Astrocyte of the cerebellum (primary cell): ENCODE results near the gene B4GALNT2.
"Not testable (repeated sequence)": the region's sequence is repeated elsewhere in the genome, so short reads cannot be mapped to it uniquely, and the experiment has no call there.

ENCODE experiments used
- DNase-seq: peaks from one replicate; pipeline ENCODE4 v3.0.0-alpha.2; 2011; ENCODE audit warnings: low read depth
- H3K4me3 ChIP-seq: 2 replicates; pipeline ENCODE4 v1.5.1; 2011; ENCODE audit warnings: mild to moderate bottlenecking, low read depth, low read length, moderate library complexity
- CTCF ChIP-seq: IDR thresholded peaks from 2 replicates; pipeline ENCODE4 v1.5.1; 2012; ENCODE audit warnings: low read length, low read depth, moderate library complexity, mild to moderate bottlenecking; ENCODE audit errors: missing control alignments
- in situ Hi-C: cut with HindIII; loops from 2 replicates; pipeline ENCODE4 v1.10.0; 2017; ENCODE audit warnings: low sequenced_read_pairs

The B4GALNT2 gene

GRCh38 chr17:49093131-49093530 lies 39.4 kb upstream of the B4GALNT2 start:
- no peak for TF ChIP-seq CTCF
- in situ Hi-C loops: no loop called here
- no peak for DNase-seq

GRCh38 chr17:49100601-49101000 lies 32.0 kb upstream of the B4GALNT2 start:
- in situ Hi-C loops: no loop called here
- TF ChIP-seq CTCF: no peak
- H3K4me3 ChIP-seq: no peak overlapping the region
- no peak for DNase-seq

More at GRCh38 chr17:49093131-49093530, 39.4 kb upstream of the B4GALNT2 start:
- H3K4me3 ChIP-seq: no peak overlapping the region

GRCh38 chr17:49101054-49101534 lies 31.5 kb upstream of the B4GALNT2 start:
- no peak for TF ChIP-seq CTCF
- in situ Hi-C loops: no loop called here
- peak; percentile 40 for DNase-seq
- H3K4me3 ChIP-seq: no peak overlapping the region

- in situ Hi-C loops, DNase-seq, H3K4me3 ChIP-seq: not testable (repeated sequence)
These were observed 29.2 kb upstream of the B4GALNT2 start for GRCh38 chr17:49103360-49103759.

DNA sequence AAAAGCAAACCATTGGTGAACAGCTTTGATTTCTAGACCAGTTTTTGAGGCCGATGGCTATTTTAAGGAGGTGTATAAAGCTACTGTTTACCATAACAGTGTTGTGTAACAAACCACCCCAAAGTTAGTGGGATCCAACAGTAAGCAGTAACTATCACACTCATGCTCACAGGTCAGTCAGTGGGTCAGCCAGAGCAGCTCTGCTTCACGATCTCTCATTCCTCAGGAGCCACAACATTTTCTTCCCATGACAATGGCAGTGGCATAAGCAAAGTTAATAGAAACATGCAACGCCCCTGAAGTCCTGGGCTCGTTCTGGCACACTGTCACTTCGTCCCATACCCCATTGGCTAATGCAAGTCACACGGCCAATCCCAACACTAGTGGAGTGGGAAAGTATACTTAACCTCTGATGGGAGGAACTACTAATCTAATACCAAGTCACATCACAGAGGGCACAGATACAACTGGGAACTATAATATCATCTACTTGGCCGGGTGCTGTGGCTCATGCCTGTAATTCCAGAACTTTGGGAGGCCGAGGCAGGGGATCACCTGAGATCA lies 28.0 kb upstream of the B4GALNT2 start:
- H3K4me3 ChIP-seq: no peak overlapping the region
- DNase-seq: no peak
- TF ChIP-seq CTCF: no peak
- in situ Hi-C loops: no loop called here

DNA sequence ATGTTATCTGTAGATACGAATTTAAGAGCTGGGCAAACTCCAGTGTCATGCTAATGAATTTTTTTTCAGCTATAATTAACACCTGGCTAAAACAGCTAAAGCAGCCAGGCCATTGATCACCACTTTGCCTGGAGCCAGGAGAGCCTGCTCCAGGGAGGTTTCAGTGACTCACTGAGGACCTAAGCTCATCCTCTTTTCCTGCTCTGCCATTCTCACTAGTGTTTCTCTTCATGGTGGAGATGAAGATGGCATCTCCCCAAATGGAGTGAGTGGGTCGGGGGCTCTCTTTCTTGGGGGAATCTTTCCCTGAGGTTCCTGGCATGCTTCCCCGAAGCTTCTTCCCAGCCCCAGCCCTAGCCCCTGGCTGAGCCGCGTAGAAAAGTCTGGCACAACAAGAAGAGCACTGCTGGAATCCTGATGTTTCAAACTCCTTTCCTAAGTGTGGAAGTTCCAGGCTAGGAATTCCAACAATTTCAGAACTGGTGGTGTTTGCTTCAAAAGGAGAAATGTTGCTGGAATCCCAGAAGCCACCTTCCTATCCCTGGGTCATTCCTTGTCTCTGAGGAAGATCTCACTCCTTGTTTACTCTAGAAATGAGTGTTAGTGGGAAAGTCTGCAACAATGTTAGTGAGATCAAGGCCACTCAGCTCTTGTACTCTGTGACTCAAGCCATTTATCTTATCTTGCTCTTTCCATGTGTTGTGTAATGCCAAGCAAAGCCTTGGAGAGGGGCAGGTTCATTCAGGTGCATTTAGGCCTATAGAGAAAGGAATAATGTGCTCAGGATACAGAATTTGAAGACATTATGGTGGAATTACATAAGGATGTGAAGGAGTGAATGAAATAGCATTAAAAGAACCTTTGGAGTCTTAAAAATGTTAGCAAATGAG lies 26.0 kb upstream of the B4GALNT2 start:
- TF ChIP-seq CTCF: no peak
- H3K4me3 ChIP-seq: no peak overlapping the region
- no peak for DNase-seq
- in situ Hi-C loops: no loop called here

DNA sequence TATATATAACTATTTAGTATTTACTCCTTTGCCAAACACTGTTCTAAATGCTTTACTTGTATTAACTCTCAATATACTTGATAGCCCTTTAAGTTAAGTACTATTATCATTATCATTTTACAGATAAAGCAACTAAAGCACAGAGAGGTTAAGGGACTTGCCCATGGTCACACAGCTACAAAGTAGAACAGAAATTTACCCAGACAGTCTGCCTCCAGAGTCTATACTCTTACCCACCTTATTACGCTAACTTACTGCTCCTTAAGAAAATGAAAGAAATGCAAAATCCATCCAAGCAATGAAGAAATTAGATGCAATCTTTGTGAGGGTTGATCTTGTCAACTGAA lies 25.4 kb upstream of the B4GALNT2 start:
- no peak overlapping the region for H3K4me3 ChIP-seq
- no peak for TF ChIP-seq CTCF
- in situ Hi-C loops: no loop called here
- no peak for DNase-seq
